OCI-LY3 (cell line): ENCODE results near the gene PIK3R6.

ENCODE experiments used
- EZH2phosphoT487 ChIP-seq: fragments of 200-600 bp; shearing (Covaris generic); IDR thresholded peaks from 2 replicates; pipeline ENCODE4 v1.6.1; 2018; ENCODE audit warnings: antibody characterized with exemption, mixed run types, low read depth
- TF ChIP-seq, protein P1 (sequence below): fragments of 200-600, 300-600 bp; sonication (generic); IDR thresholded peaks from 2 replicates; pipeline ENCODE4 v1.5.1; 2014; ENCODE audit warnings: antibody characterized with exemption, low read length, low read depth

DNA sequence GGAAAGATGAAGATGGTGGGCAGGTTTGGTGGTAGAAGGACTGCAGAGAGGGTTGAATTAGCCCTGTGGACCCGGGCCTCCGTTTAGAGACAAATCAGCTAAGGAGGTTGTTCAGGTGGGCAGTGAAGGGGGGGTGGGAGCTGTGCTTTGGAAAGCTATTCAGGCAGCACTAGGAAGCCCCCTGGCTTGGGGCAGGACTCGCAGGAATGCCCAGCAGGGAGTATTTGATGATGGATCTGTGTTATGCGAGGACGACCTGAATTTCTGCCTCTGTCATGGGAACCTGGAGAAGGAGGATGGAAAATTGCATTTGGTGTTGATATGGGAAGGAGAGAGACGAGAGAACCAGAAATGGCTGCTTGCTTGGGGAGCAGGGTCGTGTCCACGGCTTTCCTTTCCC lies 112.6 kb downstream of the PIK3R6 start:
- TF ChIP-seq, protein P1, sequence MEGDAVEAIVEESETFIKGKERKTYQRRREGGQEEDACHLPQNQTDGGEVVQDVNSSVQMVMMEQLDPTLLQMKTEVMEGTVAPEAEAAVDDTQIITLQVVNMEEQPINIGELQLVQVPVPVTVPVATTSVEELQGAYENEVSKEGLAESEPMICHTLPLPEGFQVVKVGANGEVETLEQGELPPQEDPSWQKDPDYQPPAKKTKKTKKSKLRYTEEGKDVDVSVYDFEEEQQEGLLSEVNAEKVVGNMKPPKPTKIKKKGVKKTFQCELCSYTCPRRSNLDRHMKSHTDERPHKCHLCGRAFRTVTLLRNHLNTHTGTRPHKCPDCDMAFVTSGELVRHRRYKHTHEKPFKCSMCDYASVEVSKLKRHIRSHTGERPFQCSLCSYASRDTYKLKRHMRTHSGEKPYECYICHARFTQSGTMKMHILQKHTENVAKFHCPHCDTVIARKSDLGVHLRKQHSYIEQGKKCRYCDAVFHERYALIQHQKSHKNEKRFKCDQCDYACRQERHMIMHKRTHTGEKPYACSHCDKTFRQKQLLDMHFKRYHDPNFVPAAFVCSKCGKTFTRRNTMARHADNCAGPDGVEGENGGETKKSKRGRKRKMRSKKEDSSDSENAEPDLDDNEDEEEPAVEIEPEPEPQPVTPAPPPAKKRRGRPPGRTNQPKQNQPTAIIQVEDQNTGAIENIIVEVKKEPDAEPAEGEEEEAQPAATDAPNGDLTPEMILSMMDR: no peak
- no peak for TF ChIP-seq EZH2phosphoT487
